ENCODE data around the gene CLEC9A. TPM values are rescaled to one million over a fixed set of nuclear protein-coding genes. Genes with fewer than 3 reads are reported as not detected.

CLEC9A gene
- total RNA-seq, 4 donors from 2014 or later: not detected

DNA sequence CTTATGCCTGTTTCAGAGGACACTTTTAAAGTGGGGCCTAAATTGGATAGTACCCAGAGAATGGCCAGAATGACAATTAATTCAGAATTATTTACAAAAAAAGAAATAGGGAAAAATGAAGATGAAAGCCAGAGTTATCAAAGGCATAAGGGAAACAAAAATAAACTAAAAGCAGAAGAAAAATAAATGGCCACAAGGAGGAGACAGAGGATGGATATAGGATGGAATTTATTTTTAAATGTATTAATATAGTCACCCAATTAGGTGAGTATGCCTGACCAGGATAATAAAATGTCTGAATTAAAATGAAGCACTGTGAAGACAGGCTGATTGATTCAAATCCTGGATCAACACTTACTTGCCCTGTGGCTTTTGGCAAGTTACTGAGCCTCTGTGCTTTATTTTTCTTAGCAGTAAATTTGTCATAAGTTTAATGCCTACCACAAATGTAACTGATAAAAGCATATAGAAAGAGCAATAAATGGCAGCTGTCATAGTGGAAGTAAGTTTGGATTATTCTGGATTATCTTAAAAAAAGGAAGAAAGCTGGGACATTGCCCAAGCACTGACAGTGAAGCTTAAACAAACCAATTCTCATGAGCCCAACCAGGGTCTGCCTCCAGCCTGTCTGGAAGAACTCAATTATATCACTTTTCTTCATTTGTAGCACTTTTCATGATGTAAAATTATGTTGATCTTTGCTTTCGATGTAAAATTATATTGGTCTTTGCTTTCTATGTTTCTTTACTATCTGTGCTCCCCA is 3.5 kb downstream of the CLEC9A start:
- no peaks in the 10 kb centered on the region for H3K9me3 ChIP-seq
- 74 to 81% methylated on average over 1 of the region's 1 CpG for WGBS, 2 donors

DNA sequence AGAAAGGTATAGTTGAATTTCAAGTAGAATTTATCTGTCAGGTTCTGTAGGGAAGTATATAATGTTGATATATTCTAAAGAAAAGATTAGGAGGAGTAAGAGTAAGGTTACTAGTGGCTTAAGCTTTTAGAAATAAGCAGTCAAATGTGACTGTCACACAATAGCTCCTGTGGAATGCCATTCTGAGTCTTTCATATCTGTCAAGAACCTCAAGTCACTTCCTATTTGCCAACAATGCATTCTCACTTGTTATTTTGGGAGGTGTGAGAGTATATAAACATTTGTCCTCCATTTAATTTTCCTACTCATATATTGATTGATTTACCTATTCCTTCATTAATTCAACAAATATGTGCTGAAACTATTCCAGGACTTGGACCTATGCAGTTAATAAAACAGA is 11.7 kb downstream of the CLEC9A start:
- intact Hi-C loops (cut with DNase I): no loop called here
- no peak overlapping the region for H3K27ac ChIP-seq
- TF ChIP-seq POLR2A (IDR thresholded peaks at IDR 0.05): no peak
- no peak for TF ChIP-seq CTCF (IDR thresholded peaks at IDR 0.05)
- no peaks in the 10 kb centered on the region for H3K27me3 ChIP-seq
- H3K9me3 ChIP-seq: no peaks in the 10 kb centered on the region
- H3K4me1 ChIP-seq: no peaks in the 10 kb centered on the region
- no peak for DNase-seq
- no peak overlapping the region for H3K4me3 ChIP-seq (replicated peaks in 1 of 3)
- H3K36me3 ChIP-seq: no peaks in the 10 kb centered on the region

More for the DNA sequence above, 3.5 kb downstream of the CLEC9A start:
- Histone ChIP-seq H3K4me1 (no peaks in the 10 kb centered on the region), H3K4me3 (replicated peaks in 1 of 3) (no peak overlapping the region), H3K36me3 (no peaks in the 10 kb centered on the region), H3K27ac (no peak overlapping the region), H3K27me3 (no peaks in the 10 kb centered on the region)
- TF ChIP-seq POLR2A (IDR thresholded peaks at IDR 0.05) (no peak), CTCF (IDR thresholded peaks at IDR 0.05) (peak in 2 of 6 experiments; percentile 15 to 36)
- no peak for DNase-seq
- intact Hi-C loops (cut with DNase I): loop anchor here (10.0 kb wide), 1 partner anchor 101 kb away; the partner anchor contains the start of gene CLEC7A

- H3K27me3 ChIP-seq: no peaks in the 10 kb centered on the region
- H3K4me3 ChIP-seq (replicated peaks in 1 of 3): no peak overlapping the region
- 58 to 66% methylated on average over 3 of the region's 3 CpGs for WGBS, 2 donors
- intact Hi-C loops (cut with DNase I): no loop called here
- H3K27ac ChIP-seq: no peak overlapping the region
- no peaks in the 10 kb centered on the region for H3K36me3 ChIP-seq
- no peaks in the 10 kb centered on the region for H3K9me3 ChIP-seq
- no peaks in the 10 kb centered on the region for H3K4me1 ChIP-seq
- TF ChIP-seq CTCF (IDR thresholded peaks at IDR 0.05) (no peak), POLR2A (IDR thresholded peaks at IDR 0.05) (no peak)
- no peak for DNase-seq
These were observed 18.0 kb downstream of the CLEC9A start for GRCh38 chr12:10048526-10048925.

DNA sequence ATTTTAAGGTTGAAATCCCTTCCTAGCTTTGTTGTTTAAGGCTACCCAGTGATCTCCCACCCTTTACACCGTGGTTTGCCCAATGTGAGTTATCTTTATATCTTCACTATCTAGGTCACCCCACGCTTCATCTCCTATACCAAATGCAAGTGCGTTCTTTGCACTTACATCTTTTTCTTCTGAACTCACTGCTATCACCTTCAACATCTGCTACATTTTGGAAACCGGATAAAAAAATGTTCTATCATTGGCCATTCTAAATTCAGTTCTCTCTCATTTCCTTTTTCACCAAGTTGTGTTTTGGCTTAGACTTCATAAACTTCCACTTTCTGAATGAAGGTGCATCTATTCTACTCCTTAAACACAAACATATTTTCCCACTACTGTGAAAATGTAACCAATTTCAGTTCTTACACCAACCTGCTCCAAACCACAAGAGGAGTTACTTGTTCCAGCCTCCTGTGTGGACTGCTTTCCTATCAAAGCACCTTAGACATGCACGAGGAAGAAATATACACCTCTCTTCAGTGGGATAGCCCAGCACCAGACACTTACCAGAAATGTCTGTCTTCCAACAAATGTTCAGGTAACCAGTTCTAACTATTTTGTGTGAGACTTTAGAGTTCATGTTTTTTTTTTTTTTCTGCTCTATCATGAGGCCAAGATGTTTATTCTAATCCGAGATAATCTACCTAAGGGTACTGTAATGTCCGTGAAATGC is 21.9 kb downstream of the CLEC9A start:
- no peaks in the 10 kb centered on the region for H3K27me3 ChIP-seq
- no peak for DNase-seq
- H3K36me3 ChIP-seq: no peaks in the 10 kb centered on the region
- 78 to 82% methylated on average over 7 of the region's 7 CpGs for WGBS, 2 donors
- no peak overlapping the region for H3K27ac ChIP-seq
- H3K9me3 ChIP-seq: no peaks in the 10 kb centered on the region
- intact Hi-C loops (cut with DNase I): no loop called here
- H3K4me1 ChIP-seq: no peaks in the 10 kb centered on the region
- H3K4me3 ChIP-seq (replicated peaks in 1 of 3): no peak overlapping the region
- no peak for TF ChIP-seq CTCF (IDR thresholded peaks at IDR 0.05)
- no peak for TF ChIP-seq POLR2A (IDR thresholded peaks at IDR 0.05)

- intact Hi-C loops (cut with DNase I): no loop called here
- no peak overlapping the region for H3K27ac ChIP-seq
- no peak overlapping the region for H3K4me3 ChIP-seq (replicated peaks in 1 of 3)
- WGBS, 2 donors: 78 to 83% methylated on average over 5 of the region's 5 CpGs
- H3K27me3 ChIP-seq: no peaks in the 10 kb centered on the region
- H3K4me1 ChIP-seq: no peaks in the 10 kb centered on the region
- DNase-seq: no peak
- H3K9me3 ChIP-seq: no peaks in the 10 kb centered on the region
- TF ChIP-seq CTCF (IDR thresholded peaks at IDR 0.05): no peak
- no peak for TF ChIP-seq POLR2A (IDR thresholded peaks at IDR 0.05)
- H3K36me3 ChIP-seq: no peaks in the 10 kb centered on the region
These were observed 27.9 kb downstream of the CLEC9A start for GRCh38 chr12:10058387-10058786.

Data from thyroid gland (tissue), 4 donors.